Mesothelial cell of epicardium (in vitro differentiated cells): ENCODE results near the gene CTDNEP1. TPM values are rescaled to one million over a fixed set of nuclear protein-coding genes. Genes with fewer than 3 reads are reported as not detected.
"Not testable (repeated sequence)": the region's sequence is repeated elsewhere in the genome, so short reads cannot be mapped to it uniquely, and the experiment has no call there.

ENCODE experiments used
- DNase-seq, 2 experiments: peaks; one replicate each; pipeline ENCODE4 v3.0.0; 2021; ENCODE audit warnings: low spot score in 2 of 2; ENCODE audit not compliant: unreplicated experiment in 2 of 2
- H3K27ac Mint-ChIP-seq: 2 replicates; pipeline ENCODE4 v1.8.0; 2021; ENCODE audit warnings: mixed read lengths
- H3K27me3 Mint-ChIP-seq: 2 replicates; pipeline ENCODE4 v1.8.0; 2021; ENCODE audit warnings: low read depth, mixed read lengths
- H3K36me3 Mint-ChIP-seq: 2 replicates; pipeline ENCODE4 v1.8.0; 2021; ENCODE audit warnings: mixed read lengths
- H3K4me1 Mint-ChIP-seq: 2 replicates; pipeline ENCODE4 v1.8.0; 2021; ENCODE audit warnings: mixed read lengths
- H3K4me3 Mint-ChIP-seq: 2 replicates; pipeline ENCODE4 v1.8.0; 2021; ENCODE audit warnings: mild to moderate bottlenecking, moderate library complexity, mixed read lengths
- H3K9me3 Mint-ChIP-seq: 2 replicates; pipeline ENCODE4 v1.8.0; 2021; ENCODE audit warnings: mixed read lengths
- CTCF ChIP-seq: fragments of 200-600 bp; sonication (generic); IDR thresholded peaks from one replicate; pipeline ENCODE4 v1.5.0; 2021; ENCODE audit warnings: antibody characterized with exemption; ENCODE audit not compliant: unreplicated experiment
- total RNA-seq: library from RNA; stranded (reverse); gene quantifications from 3 replicates; pipeline ENCODE4 v1.2.1, GENCODE V29; 2021

CTDNEP1 gene
- total RNA-seq, 1 donor from 2014 or later = 130 TPM

- Mint-ChIP-seq H3K4me3 (no peak overlapping the region), H3K27me3 (no peaks in the 10 kb centered on the region), H3K9me3 (no peaks in the 10 kb centered on the region), H3K4me1 (peaks cover 31% of the 10 kb centered on the region), H3K36me3 (peaks cover 14% of the 10 kb centered on the region), H3K27ac (no peak overlapping the region)
- no peak for DNase-seq
- no peak for TF ChIP-seq CTCF
Measured at GRCh38 chr17:7248796-7249195, 2.7 kb downstream of the CTDNEP1 start.

GRCh38 chr17:7246779-7247178 is 4.8 kb downstream of the CTDNEP1 start:
- Mint-ChIP-seq H3K27ac (no peak overlapping the region), H3K4me1 (peaks cover 30% of the 10 kb centered on the region), H3K27me3 (no peaks in the 10 kb centered on the region), H3K9me3 (no peaks in the 10 kb centered on the region), H3K36me3 (peaks cover 14% of the 10 kb centered on the region), H3K4me3 (no peak overlapping the region)
- no peak for TF ChIP-seq CTCF
- DNase-seq = no peak

GRCh38 chr17:7243838-7244237 is 7.7 kb downstream of the CTDNEP1 start:
- Mint-ChIP-seq H3K4me3 (peak overlapping the region; percentile 95), H3K36me3 (peaks cover 21% of the 10 kb centered on the region), H3K4me1 (peaks cover 33% of the 10 kb centered on the region)
- H3K9me3 Mint-ChIP-seq, DNase-seq, H3K27ac Mint-ChIP-seq, H3K27me3 Mint-ChIP-seq: not testable (repeated sequence)

GRCh38 chr17:7243453-7243729 is 8.1 kb downstream of the CTDNEP1 start:
- H3K9me3 Mint-ChIP-seq = no peaks in the 10 kb centered on the region
- peaks cover 21% of the 10 kb centered on the region for H3K36me3 Mint-ChIP-seq
- peaks cover 31% of the 10 kb centered on the region for H3K4me1 Mint-ChIP-seq
- peak overlapping the region; percentile 95 for H3K4me3 Mint-ChIP-seq
- no peak for DNase-seq
- no peak for TF ChIP-seq CTCF
- no peaks in the 10 kb centered on the region for H3K27me3 Mint-ChIP-seq
- H3K27ac Mint-ChIP-seq = peak overlapping the region; percentile 99

GRCh38 chr17:7242717-7243452 is 8.6 kb downstream of the CTDNEP1 start:
- peak overlapping the region; percentile 95 for H3K4me3 Mint-ChIP-seq
- H3K27ac Mint-ChIP-seq = peak overlapping the region; percentile 99
- TF ChIP-seq CTCF = no peak
- H3K9me3 Mint-ChIP-seq = no peaks in the 10 kb centered on the region
- H3K36me3 Mint-ChIP-seq = peaks cover 21% of the 10 kb centered on the region
- H3K27me3 Mint-ChIP-seq = no peaks in the 10 kb centered on the region
- H3K4me1 Mint-ChIP-seq = peaks cover 31% of the 10 kb centered on the region
- peak; percentile 93 to 95 for DNase-seq

- peaks cover 22% of the 10 kb centered on the region for H3K36me3 Mint-ChIP-seq
- no peaks in the 10 kb centered on the region for H3K9me3 Mint-ChIP-seq
- no peaks in the 10 kb centered on the region for H3K27me3 Mint-ChIP-seq
- peak within 1 kb of the TSS; percentile 95 for H3K4me3 Mint-ChIP-seq
- peak within 1 kb of the TSS; percentile 99 for H3K27ac Mint-ChIP-seq
- peak; percentile 89 to 95 for DNase-seq
- H3K4me1 Mint-ChIP-seq = peaks cover 36% of the 10 kb centered on the region
- no peak for TF ChIP-seq CTCF
Measured at GRCh38 chr17:7241783-7242716, 9.5 kb downstream of the CTDNEP1 start, which contains the start of gene GABARAP. Gene GABARAP, minus strand, starts transcription at chr17:7242449. Its CDS starts 119 bp downstream, at chr17:7242330.
